ENCODE results near the gene SESTD1. TPM values are rescaled to one million over a fixed set of nuclear protein-coding genes. Genes with fewer than 3 reads are reported as not detected.

SESTD1 gene
- total RNA-seq, 3 donors from 2014 or later (not counting 1 experiment from before 2014, with no cell fraction given): 14.7 to 25.2 (median 19.0) TPM

DNA sequence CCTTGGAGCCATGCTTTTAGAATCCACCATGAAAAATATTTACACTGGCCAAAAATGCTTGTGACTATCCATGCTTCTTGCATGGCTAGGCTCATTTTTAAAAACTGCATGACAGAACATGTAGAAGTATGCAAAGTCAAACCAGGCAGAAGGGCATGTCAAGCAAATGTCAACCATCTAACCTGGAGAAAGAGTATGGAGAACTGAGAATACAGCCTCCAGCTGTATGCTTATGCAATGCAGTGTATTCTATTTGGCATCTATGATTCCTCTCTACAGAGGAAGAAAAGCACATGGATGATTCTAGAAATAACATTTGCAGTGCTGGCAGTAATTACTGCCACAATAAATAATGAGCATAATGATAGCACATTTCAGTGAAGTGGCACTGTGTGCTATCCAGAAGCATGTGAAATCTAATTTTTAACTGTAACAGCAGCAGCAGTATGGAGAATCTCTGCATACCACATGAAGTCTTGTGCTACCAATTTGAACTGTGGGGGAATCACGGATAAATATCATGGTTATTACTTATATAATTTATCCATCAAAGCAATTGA lies 127.4 kb downstream of the SESTD1 start:
- Histone ChIP-seq H3K27me3 (ENCODE audit: control insufficient read depth, insufficient read depth, low read length) (no peaks in the 10 kb centered on the region), H3K4me3 (ENCODE audit: low read length) (no peak overlapping the region), H3K36me3 (ENCODE audit: control insufficient read depth, insufficient read depth, low read length) (peaks cover 9% of the 10 kb centered on the region), H3K27ac (ENCODE audit: low read length) (no peak overlapping the region), H3K4me1 (ENCODE audit: control insufficient read depth, insufficient read depth, low read length) (no peaks in the 10 kb centered on the region), H3K9me3 (ENCODE audit: control insufficient read depth, insufficient read depth, low read length) (no peaks in the 10 kb centered on the region)
- intact Hi-C loops (cut with micrococcal nuclease): no loop called here
- ATAC-seq (no peak), DNase-seq (no peak)
- no CpG with 5 or more reads among the region's 1 CpG for WGBS (ENCODE audit: insufficient coverage)
- Mint-ChIP-seq H3K9me3 (no peaks in the 10 kb centered on the region), H3K27me3 (ENCODE audit: low read depth in 2 of 2) (no peaks in the 10 kb centered on the region), H3K27ac (no peak overlapping the region), H3K36me3 (no peaks in the 10 kb centered on the region), H3K4me1 (no peaks in the 10 kb centered on the region), H3K4me3 (no peak overlapping the region)
- TF ChIP-seq CTCF (IDR thresholded peaks at IDR 0.05): no peak

- no peak overlapping the region for H3K27ac ChIP-seq (ENCODE audit: low read length)
- no peaks in the 10 kb centered on the region for H3K36me3 ChIP-seq (ENCODE audit: control insufficient read depth, insufficient read depth, low read length)
- DNase-seq (no peak), ATAC-seq (no peak)
- Mint-ChIP-seq H3K27ac (no peak overlapping the region), H3K27me3 (ENCODE audit: low read depth in 2 of 2) (no peaks in the 10 kb centered on the region), H3K4me3 (no peak overlapping the region), H3K9me3 (no peaks in the 10 kb centered on the region), H3K4me1 (no peaks in the 10 kb centered on the region), H3K36me3 (no peaks in the 10 kb centered on the region)
- no peaks in the 10 kb centered on the region for H3K9me3 ChIP-seq (ENCODE audit: control insufficient read depth, insufficient read depth, low read length)
- intact Hi-C loops (cut with micrococcal nuclease): no loop called here
- TF ChIP-seq CTCF (IDR thresholded peaks at IDR 0.05): no peak
- 89% methylated on average over 1 of the region's 1 CpG for WGBS (ENCODE audit: insufficient coverage)
- no peaks in the 10 kb centered on the region for H3K27me3 ChIP-seq (ENCODE audit: control insufficient read depth, insufficient read depth, low read length)
- no peak overlapping the region for H3K4me3 ChIP-seq (ENCODE audit: low read length)
- no peaks in the 10 kb centered on the region for H3K4me1 ChIP-seq (ENCODE audit: control insufficient read depth, insufficient read depth, low read length)
Observed at GRCh38 chr2:179133016-179133415, 131.6 kb downstream of the SESTD1 start.

DNA sequence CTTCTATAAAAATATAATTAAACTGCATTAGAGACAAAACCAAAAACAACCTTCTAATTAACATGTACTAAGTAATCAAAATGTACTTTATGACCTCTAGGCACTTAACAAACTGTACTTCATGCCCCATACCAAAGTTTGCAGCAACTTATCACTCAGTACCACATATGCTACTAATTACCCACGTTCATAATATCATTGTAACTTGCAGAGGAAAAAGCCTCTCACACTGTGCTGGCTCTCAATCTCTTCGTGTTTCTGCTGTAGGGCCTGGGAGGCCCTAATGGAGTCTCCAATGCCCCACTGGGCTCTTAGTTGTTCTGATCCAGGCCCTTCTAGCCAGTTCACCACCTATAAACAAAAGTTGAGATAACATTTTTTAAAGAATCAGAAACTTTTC lies 132.6 kb downstream of the SESTD1 start:
- Mint-ChIP-seq H3K27me3 (ENCODE audit: low read depth in 2 of 2) (no peaks in the 10 kb centered on the region), H3K27ac (no peak overlapping the region), H3K9me3 (no peaks in the 10 kb centered on the region), H3K4me1 (no peaks in the 10 kb centered on the region), H3K4me3 (no peak overlapping the region), H3K36me3 (no peaks in the 10 kb centered on the region)
- Histone ChIP-seq H3K36me3 (ENCODE audit: control insufficient read depth, insufficient read depth, low read length) (no peaks in the 10 kb centered on the region), H3K9me3 (ENCODE audit: control insufficient read depth, insufficient read depth, low read length) (no peaks in the 10 kb centered on the region), H3K27ac (ENCODE audit: low read length) (no peak overlapping the region), H3K4me1 (ENCODE audit: control insufficient read depth, insufficient read depth, low read length) (no peaks in the 10 kb centered on the region), H3K4me3 (ENCODE audit: low read length) (no peak overlapping the region), H3K27me3 (ENCODE audit: control insufficient read depth, insufficient read depth, low read length) (no peaks in the 10 kb centered on the region)
- no peak for ATAC-seq
- DNase-seq: no peak
- intact Hi-C loops (cut with micrococcal nuclease): no loop called here
- WGBS (ENCODE audit: insufficient coverage): 67% methylated on average over 2 of the region's 2 CpGs
- no peak for TF ChIP-seq CTCF (IDR thresholded peaks at IDR 0.05)

GRCh38 chr2:179130560-179130959 lies 134.1 kb downstream of the SESTD1 start:
- Histone ChIP-seq H3K36me3 (ENCODE audit: control insufficient read depth, insufficient read depth, low read length) (no peaks in the 10 kb centered on the region), H3K27ac (ENCODE audit: low read length) (no peak overlapping the region), H3K27me3 (ENCODE audit: control insufficient read depth, insufficient read depth, low read length) (no peaks in the 10 kb centered on the region), H3K4me1 (ENCODE audit: control insufficient read depth, insufficient read depth, low read length) (no peaks in the 10 kb centered on the region), H3K9me3 (ENCODE audit: control insufficient read depth, insufficient read depth, low read length) (no peaks in the 10 kb centered on the region), H3K4me3 (ENCODE audit: low read length) (no peak overlapping the region)
- ATAC-seq (no peak), DNase-seq (no peak)
- H3K9me3 Mint-ChIP-seq: no peaks in the 10 kb centered on the region
- H3K27me3 Mint-ChIP-seq (ENCODE audit: low read depth in 2 of 2): no peaks in the 10 kb centered on the region
- TF ChIP-seq CTCF (IDR thresholded peaks at IDR 0.05): no peak
- H3K4me1 Mint-ChIP-seq: no peaks in the 10 kb centered on the region
- intact Hi-C loops (cut with micrococcal nuclease): no loop called here
- H3K27ac Mint-ChIP-seq: no peak overlapping the region
- no peak overlapping the region for H3K4me3 Mint-ChIP-seq
- H3K36me3 Mint-ChIP-seq: no peaks in the 10 kb centered on the region
